Dermis microvascular lymphatic vessel endothelial cell (primary cell): ENCODE results near the gene TMEM184B. TPM values are rescaled to one million over a fixed set of nuclear protein-coding genes. Genes with fewer than 3 reads are reported as not detected.

Experiments
- DNase-seq, 2 donors: peaks; one replicate each; pipeline versions ENCODE4 v3.0.0 to v3.0.0-alpha.2; 2010; ENCODE audit warnings: low read depth in 2 of 2
- total RNA-seq: library from RNA; depleted of rRNA; stranded (reverse); fragments of >200 nt; gene quantifications from 2 replicates; pipeline ENCODE4 v1.2.1, GENCODE V29; 2014

Gene TMEM184B
- total RNA-seq, 1 donor from 2014 or later, result 25.4 TPM

- no peak for DNase-seq
These were observed 36.1 kb upstream of the TMEM184B start for GRCh38 chr22:38308791-38309498.

- peak; percentile 64 to 76 for DNase-seq
These were observed 33.0 kb upstream of the TMEM184B start for GRCh38 chr22:38305471-38306448.

- peak in 1 of 2 donors; percentile 26 for DNase-seq
These were observed 31.7 kb upstream of the TMEM184B start for GRCh38 chr22:38304526-38304925.

- DNase-seq, result no peak
These were observed 31.2 kb upstream of the TMEM184B start for GRCh38 chr22:38303974-38304373.

- no peak for DNase-seq
These were observed 30.1 kb upstream of the TMEM184B start for GRCh38 chr22:38302906-38303305.

GRCh38 chr22:38300946-38301345, 28.1 kb upstream of the TMEM184B start:
- DNase-seq, result no peak

- no peak for DNase-seq
These were observed 27.6 kb upstream of the TMEM184B start for GRCh38 chr22:38300197-38300945.

- DNase-seq, result no peak
These were observed 26.9 kb upstream of the TMEM184B start for GRCh38 chr22:38299770-38300102.

- peak in 1 of 2 donors; percentile 35 for DNase-seq
These were observed 25.6 kb upstream of the TMEM184B start for GRCh38 chr22:38298312-38299005.

- no peak for DNase-seq
These were observed 23.6 kb upstream of the TMEM184B start for GRCh38 chr22:38296372-38296771.

GRCh38 chr22:38295863-38296262, 23.1 kb upstream of the TMEM184B start:
- DNase-seq, result no peak

GRCh38 chr22:38295339-38295738, 22.5 kb upstream of the TMEM184B start:
- DNase-seq, result no peak

- DNase-seq, result no peak
These were observed 21.4 kb upstream of the TMEM184B start for GRCh38 chr22:38294193-38294592.

- no peak for DNase-seq
These were observed 19.9 kb upstream of the TMEM184B start for GRCh38 chr22:38292694-38293093.

GRCh38 chr22:38291201-38291777, 18.5 kb upstream of the TMEM184B start:
- peak in 1 of 2 donors; percentile 23 for DNase-seq

- no peak for DNase-seq
These were observed 17.5 kb upstream of the TMEM184B start for GRCh38 chr22:38290347-38290746.

GRCh38 chr22:38289583-38290082, 16.8 kb upstream of the TMEM184B start:
- DNase-seq, result no peak

- no peak for DNase-seq
These were observed 14.3 kb upstream of the TMEM184B start for GRCh38 chr22:38286915-38287669.

GRCh38 chr22:38285018-38285417, 12.2 kb upstream of the TMEM184B start:
- no peak for DNase-seq

- DNase-seq, result no peak
These were observed 11.2 kb upstream of the TMEM184B start for GRCh38 chr22:38284042-38284402.
